AG20443 (cell line): ENCODE results near the gene ZNF701.
A peak's percentile ranks its signal among the peaks of the same experiment; 100 is the strongest.
"Not testable (repeated sequence)": the region's sequence is repeated elsewhere in the genome, so short reads cannot be mapped to it uniquely, and the experiment has no call there.

Experiments used
- DNase-seq: peaks from one replicate; pipeline ENCODE4 v3.0.0; 2012; ENCODE audit warnings: low spot score, mixed read lengths

Gene ZNF701

GRCh38 chr19:52570000-52570861, at the start of gene ZNF701:
Gene ZNF701 (plus strand): TSS chr19:52570287. CDS start chr19:52574148, 3,861 bp downstream.
- peak; percentile 95 for DNase-seq

GRCh38 chr19:52522551-52522950, 47.5 kb upstream of the ZNF701 start:
- no peak for DNase-seq

- DNase-seq: no peak
These were observed 46.0 kb upstream of the ZNF701 start for GRCh38 chr19:52524086-52524485.

- peak; percentile 94 for DNase-seq
These were observed 42.7 kb upstream of the ZNF701 start, which contains the start of gene ZNF808 for GRCh38 chr19:52527134-52527955. Gene ZNF808 (plus strand): TSS chr19:52527668. CDS start chr19:52543285, 15,617 bp downstream.

GRCh38 chr19:52527956-52528351, 42.1 kb upstream of the ZNF701 start:
- DNase-seq: no peak

GRCh38 chr19:52532480-52532879, 37.6 kb upstream of the ZNF701 start:
- no peak for DNase-seq

GRCh38 chr19:52533901-52534300, 36.2 kb upstream of the ZNF701 start:
- DNase-seq: no peak

GRCh38 chr19:52535385-52535770, 34.7 kb upstream of the ZNF701 start:
- not testable (repeated sequence) for DNase-seq

- peak; percentile 92 for DNase-seq
These were observed 34.2 kb upstream of the ZNF701 start for GRCh38 chr19:52535771-52536447.

GRCh38 chr19:52536448-52536800, 33.7 kb upstream of the ZNF701 start:
- DNase-seq: peak; percentile 16

- DNase-seq: not testable (repeated sequence)
These were observed 31.3 kb upstream of the ZNF701 start for GRCh38 chr19:52538815-52539214.

- not testable (repeated sequence) for DNase-seq
These were observed 28.9 kb upstream of the ZNF701 start for GRCh38 chr19:52541176-52541575.

- DNase-seq: no peak
These were observed 28.5 kb upstream of the ZNF701 start for GRCh38 chr19:52541608-52542007.

- not testable (repeated sequence) for DNase-seq
These were observed 27.5 kb upstream of the ZNF701 start for GRCh38 chr19:52542541-52542940.

GRCh38 chr19:52542984-52543664, 27.0 kb upstream of the ZNF701 start:
- DNase-seq: no peak

- DNase-seq: no peak
These were observed 15.7 kb upstream of the ZNF701 start for GRCh38 chr19:52554216-52554971.

- no peak for DNase-seq
These were observed 12.7 kb upstream of the ZNF701 start for GRCh38 chr19:52557231-52557995.

GRCh38 chr19:52558732-52559445, 11.2 kb upstream of the ZNF701 start:
- not testable (repeated sequence) for DNase-seq

GRCh38 chr19:52561611-52562010, 8.5 kb upstream of the ZNF701 start:
- DNase-seq: not testable (repeated sequence)
